Activated naive CD4-positive, alpha-beta T cell (primary cell): ENCODE results near the gene PXYLP1.

Experiments used
- DNase-seq, 4 experiments: peaks; one replicate each; lab custom pipeline; 2025; lab: John Stamatoyannopoulos, UW

Gene PXYLP1

GRCh38 chr3:141273700-141274410 lies 42.2 kb downstream of the PXYLP1 start:
- no peak for DNase-seq

- DNase-seq = no peak
Measured at GRCh38 chr3:141274411-141275031, 42.9 kb downstream of the PXYLP1 start.

GRCh38 chr3:141275032-141275422 lies 43.4 kb downstream of the PXYLP1 start:
- DNase-seq = no peak

DNA sequence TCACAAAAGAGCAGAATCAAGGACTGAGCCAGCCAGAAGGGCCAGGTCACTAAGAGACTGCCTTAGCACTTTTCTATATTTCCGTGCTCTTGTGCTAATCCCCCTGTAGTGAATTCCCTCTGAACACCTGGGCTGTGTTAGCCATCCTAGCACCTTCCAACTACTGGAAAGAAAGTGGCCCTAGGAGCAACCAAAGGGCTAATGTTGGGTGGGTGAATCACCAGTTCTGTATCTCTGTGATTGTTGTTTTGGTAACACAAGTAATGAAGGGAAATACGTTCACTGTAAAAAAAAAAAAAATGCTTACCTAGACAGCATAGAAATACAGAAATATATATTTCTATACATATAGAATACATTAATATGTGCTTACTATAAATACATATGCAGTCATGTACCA lies 43.9 kb downstream of the PXYLP1 start:
- no peak for DNase-seq

DNA sequence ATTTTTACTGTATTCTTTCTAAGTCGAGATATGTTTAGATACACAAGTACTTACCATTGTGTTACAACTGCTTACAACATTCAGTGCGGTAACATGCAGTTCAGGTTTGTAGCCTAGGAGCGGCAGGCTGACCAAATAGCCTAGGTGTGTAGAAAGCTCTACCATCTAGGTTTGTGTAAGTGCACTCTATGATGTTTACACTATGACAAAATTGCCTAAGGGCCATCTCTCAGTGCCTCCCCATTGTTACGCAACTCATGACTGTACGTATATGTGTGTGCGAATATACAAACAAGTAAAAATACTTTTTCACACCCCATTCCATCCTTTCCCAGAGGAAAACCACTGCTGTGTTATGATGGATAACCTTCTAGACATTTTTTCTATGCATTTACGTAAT lies 44.3 kb downstream of the PXYLP1 start:
- DNase-seq = no peak

GRCh38 chr3:141276398-141276797 lies 44.8 kb downstream of the PXYLP1 start:
- no peak for DNase-seq

GRCh38 chr3:141277451-141277850 lies 45.8 kb downstream of the PXYLP1 start:
- no peak for DNase-seq

DNA sequence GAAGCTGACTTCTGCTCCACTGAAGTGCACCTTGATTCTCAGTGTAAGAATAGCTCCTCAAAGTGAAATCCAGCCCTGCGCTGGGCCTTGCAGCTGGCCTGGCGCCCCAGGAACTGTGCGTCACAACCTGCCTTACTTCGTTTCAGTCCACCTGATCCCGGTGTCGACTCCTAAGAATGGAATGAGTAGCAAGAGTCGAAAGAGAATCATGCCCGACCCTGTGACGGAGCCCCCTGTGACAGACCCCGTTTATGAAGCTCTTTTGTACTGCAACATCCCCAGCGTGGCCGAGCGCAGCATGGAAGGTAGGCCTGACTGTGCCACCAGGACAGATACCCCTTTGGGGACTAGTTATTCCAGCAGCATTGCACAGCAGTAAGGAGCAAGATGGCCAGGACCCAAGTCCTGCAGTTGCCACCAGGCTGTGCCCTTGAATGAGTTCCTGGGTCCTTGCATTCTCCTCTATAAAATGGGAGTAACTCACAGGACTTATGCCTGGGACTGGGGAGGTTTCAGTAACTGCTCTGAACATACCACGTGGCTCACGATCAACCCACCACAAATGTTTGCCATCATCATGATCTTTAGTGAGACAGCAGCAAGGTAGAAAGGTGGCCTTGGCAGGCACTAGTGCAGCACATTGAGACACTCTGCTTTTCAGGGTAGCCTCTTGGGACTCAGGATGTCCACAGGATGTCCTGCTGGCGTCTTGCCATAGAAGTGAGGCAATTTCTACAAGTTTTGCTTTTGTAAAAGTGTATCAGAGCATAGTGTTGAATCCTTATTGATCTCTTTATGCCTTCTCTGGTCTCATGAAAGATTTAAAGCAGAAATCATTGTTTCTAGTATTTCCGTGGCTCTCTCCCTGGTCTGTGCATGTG lies 46.8 kb downstream of the PXYLP1 start:
- no peak for DNase-seq

GRCh38 chr3:141279077-141279967 lies 47.7 kb downstream of the PXYLP1 start:
- DNase-seq = no peak

DNA sequence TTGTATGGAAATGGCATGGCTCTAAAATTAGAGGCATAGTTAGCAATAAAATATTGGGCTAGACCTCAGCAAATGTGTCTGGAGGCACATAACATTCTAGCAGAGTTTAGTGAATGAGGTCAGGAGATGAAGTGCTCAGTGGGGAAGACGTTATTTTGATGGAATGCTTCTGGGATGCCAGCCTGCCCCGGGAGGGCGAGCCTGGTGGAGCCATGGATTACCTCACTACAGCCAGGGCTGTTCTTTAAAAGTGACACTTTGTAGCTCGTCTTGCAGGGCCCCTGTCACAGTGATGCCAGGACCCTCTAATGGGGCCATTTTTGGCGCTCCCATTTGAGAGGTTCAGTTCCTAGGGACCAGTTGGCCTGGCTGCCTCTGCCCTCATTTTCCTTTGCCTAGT lies 48.5 kb downstream of the PXYLP1 start:
- DNase-seq = no peak

- DNase-seq = no peak
Measured at GRCh38 chr3:141280690-141281089, 49.1 kb downstream of the PXYLP1 start.

DNA sequence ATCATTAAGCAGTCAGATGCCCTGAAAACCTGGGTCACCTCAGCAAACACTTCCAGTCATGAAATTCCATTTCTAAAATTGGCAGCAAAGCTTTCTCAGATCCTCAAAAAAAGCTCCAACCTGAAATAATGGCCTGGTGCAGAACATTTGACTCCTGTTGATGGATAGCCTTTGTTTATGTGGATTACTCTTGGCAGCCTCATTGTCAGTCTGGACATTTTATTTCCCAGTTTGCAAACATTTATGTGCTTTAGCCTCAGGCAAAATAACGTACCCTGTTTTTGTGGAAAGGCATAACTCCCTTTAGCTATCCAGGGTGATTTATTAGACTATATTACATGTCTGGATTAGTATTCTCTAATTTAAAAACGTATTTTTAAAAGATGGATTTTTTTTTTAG lies 53.9 kb downstream of the PXYLP1 start:
- no peak for DNase-seq

- no peak for DNase-seq
Measured at GRCh38 chr3:141286856-141287255, 55.2 kb downstream of the PXYLP1 start.

- no peak for DNase-seq
Measured at GRCh38 chr3:141287326-141287725, 55.7 kb downstream of the PXYLP1 start.

- DNase-seq = no peak
Measured at GRCh38 chr3:141288336-141288990, 56.8 kb downstream of the PXYLP1 start.

DNA sequence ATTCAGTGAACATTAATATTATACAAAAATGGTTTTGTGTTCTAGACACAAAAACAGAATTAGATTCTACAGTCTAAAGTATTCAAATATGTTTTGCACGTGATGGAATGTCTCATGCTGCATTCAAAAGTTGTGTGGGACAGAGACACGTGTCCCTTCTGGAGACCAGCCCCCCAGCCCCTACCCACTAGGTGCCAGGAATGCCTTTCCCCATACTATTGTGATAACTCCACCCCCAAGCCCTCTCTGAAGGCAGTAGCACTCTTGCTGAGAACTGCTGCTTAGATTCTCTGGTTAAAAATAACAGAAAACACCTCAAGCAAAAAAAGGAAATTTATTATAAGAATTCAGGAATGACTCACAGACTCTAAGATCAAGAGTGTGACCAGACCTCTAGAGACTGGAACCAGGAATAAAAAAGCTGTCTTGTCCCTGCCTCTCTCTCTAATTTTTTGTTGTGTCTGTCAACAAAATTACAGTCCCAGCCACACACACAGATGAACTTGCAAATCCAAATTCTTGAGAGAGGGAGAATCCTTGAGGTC lies 57.7 kb downstream of the PXYLP1 start:
- no peak for DNase-seq

GRCh38 chr3:141291559-141292355 lies 60.1 kb downstream of the PXYLP1 start:
- DNase-seq = no peak

DNA sequence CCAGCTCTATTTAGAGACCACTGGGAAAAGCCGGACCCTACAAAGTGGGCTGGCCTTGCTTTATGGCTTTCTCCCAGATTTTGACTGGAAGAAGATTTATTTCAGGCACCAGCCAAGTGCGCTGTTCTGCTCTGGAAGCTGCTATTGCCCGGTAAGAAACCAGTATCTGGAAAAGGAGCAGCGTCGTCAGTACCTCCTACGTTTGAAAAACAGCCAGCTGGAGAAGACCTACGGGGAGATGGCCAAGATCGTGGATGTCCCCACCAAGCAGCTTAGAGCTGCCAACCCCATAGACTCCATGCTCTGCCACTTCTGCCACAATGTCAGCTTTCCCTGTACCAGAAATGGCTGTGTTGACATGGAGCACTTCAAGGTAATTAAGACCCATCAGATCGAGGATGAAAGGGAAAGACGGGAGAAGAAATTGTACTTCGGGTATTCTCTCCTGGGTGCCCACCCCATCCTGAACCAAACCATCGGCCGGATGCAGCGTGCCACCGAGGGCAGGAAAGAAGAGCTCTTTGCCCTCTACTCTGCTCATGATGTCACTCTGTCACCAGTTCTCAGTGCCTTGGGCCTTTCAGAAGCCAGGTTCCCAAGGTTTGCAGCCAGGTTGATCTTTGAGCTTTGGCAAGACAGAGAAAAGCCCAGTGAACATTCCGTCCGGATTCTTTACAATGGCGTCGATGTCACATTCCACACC lies 60.9 kb downstream of the PXYLP1 start:
- no peak for DNase-seq

- no peak for DNase-seq
Measured at GRCh38 chr3:141294301-141294700, 62.7 kb downstream of the PXYLP1 start.

DNA sequence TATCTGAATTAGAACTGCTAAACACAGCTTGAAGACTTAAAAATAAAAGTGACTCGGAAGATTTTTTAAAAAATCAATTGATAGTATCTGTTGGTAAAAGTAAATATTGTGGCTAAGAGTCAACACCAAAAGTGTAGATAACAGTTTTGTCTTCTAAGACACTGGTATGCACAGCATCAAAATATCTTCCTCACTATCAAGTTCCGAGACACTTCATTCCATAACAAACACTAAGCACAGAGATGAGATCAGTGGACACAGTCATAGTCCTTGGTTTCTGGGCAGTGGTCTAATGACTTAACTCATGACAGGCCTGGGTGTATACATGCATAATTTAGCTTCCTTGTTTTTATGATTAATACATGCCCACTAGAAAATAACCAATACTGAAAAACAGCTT lies 63.2 kb downstream of the PXYLP1 start:
- no peak for DNase-seq
